Tibial artery (tissue), 4 donors: ENCODE measurements around the gene PDPK1.

Experiments used
- DNase-seq, 2 donors: peaks; one replicate each; pipeline ENCODE4 v3.0.0-alpha.2; 2019
- H3K27ac ChIP-seq, 2 donors: fragments of 200-600 bp; sonication (generic) in 1 of 2; 1 replicate in 1 of 2; 2 replicates in 1 of 2; pipeline ENCODE4 v1.5.1; 2018 to 2019; ENCODE audit warnings: mild to moderate bottlenecking in 1 of 2
- H3K27me3 ChIP-seq, 2 donors: fragments of 200-600 bp; sonication (generic) in 1 of 2; one replicate each; pipeline versions ENCODE4 v1.5.1 to v1.6.0; 2016 to 2019
- H3K36me3 ChIP-seq, 3 donors: fragments of 200-600 bp; sonication (generic) in 2 of 3; one replicate each; pipeline ENCODE4 v1.5.1; 2016 to 2019; ENCODE audit warnings: mild to moderate bottlenecking in 2 of 3
- H3K4me1 ChIP-seq, 4 donors: fragments of 200-600 bp; sonication (generic) in 2 of 4; 1 replicate in 3 of 4; 2 replicates in 1 of 4; pipeline ENCODE4 v1.5.1; 2016 to 2019
- H3K4me3 ChIP-seq, 2 donors: fragments of 200-600 bp; sonication (generic) in 1 of 2; 1 replicate in 1 of 2; 2 replicates in 1 of 2; pipeline ENCODE4 v1.5.1; 2018 to 2019; ENCODE audit warnings: mild to moderate bottlenecking in 2 of 2
- H3K9me3 ChIP-seq, 3 donors: fragments of 200-600 bp; sonication (generic) in 1 of 3; one replicate each; pipeline ENCODE4 v1.5.1; 2016 to 2019
- CTCF ChIP-seq, 2 experiments: fragments of 200-600 bp in 1 of 2; fragments of 450-650 bp in 1 of 2; IDR thresholded peaks; one replicate each; pipeline ENCODE4 v1.5.1; 2017 to 2019; ENCODE audit warnings: antibody characterized with exemption in 2 of 2, mild to moderate bottlenecking in 1 of 2, moderate library complexity in 1 of 2
- intact Hi-C: fragments of 100-400 bp; cut with DNase I; formaldehyde crosslinking; loops from one replicate; pipeline ENCODE4 v1.15.0; 2023; ENCODE audit warnings: low total_unique reads

PDPK1 gene

GRCh38 chr16:2527784-2528100 is 10.1 kb upstream of the PDPK1 start:
- H3K27me3 ChIP-seq = no peaks in the 10 kb centered on the region
- no peak for DNase-seq

GRCh38 chr16:2528161-2529060 is 9.4 kb upstream of the PDPK1 start:
- Histone ChIP-seq H3K4me1 (peaks cover 0 to 10% (median 7%) of the 10 kb centered on the region in 4 donors), H3K27me3 (no peaks in the 10 kb centered on the region), H3K36me3 (peaks cover 6 to 64% (median 35%) of the 10 kb centered on the region in 3 donors), H3K4me3 (no peak overlapping the region), H3K27ac (no peak overlapping the region), H3K9me3 (no peaks in the 10 kb centered on the region)
- TF ChIP-seq CTCF (IDR thresholded peaks at IDR 0.05) = no peak
- DNase-seq = no peak
- intact Hi-C loops = no loop called here

More at GRCh38 chr16:2527784-2528100, 10.1 kb upstream of the PDPK1 start:
- H3K27ac ChIP-seq = no peak overlapping the region
- H3K36me3 ChIP-seq = peaks cover 6 to 71% (median 37%) of the 10 kb centered on the region in 3 donors
- H3K9me3 ChIP-seq = no peaks in the 10 kb centered on the region
- intact Hi-C loops = no loop called here
- H3K4me3 ChIP-seq = no peak overlapping the region
- H3K4me1 ChIP-seq = peaks cover 0 to 8% (median 7%) of the 10 kb centered on the region in 4 donors
- no peak for TF ChIP-seq CTCF (IDR thresholded peaks at IDR 0.05)

- Histone ChIP-seq H3K9me3 (no peaks in the 10 kb centered on the region), H3K36me3 (peaks cover 6 to 55% (median 27%) of the 10 kb centered on the region in 3 donors), H3K4me3 (no peak overlapping the region), H3K4me1 (peaks cover 0 to 11% (median 7%) of the 10 kb centered on the region in 4 donors), H3K27me3 (no peaks in the 10 kb centered on the region), H3K27ac (no peak overlapping the region)
- intact Hi-C loops = no loop called here
- TF ChIP-seq CTCF (IDR thresholded peaks at IDR 0.05) = no peak
- no peak for DNase-seq
These were observed 8.5 kb upstream of the PDPK1 start for GRCh38 chr16:2529061-2529931.

GRCh38 chr16:2529961-2530628 is 7.7 kb upstream of the PDPK1 start:
- Histone ChIP-seq H3K27me3 (no peaks in the 10 kb centered on the region), H3K4me1 (peaks cover 0 to 11% (median 7%) of the 10 kb centered on the region in 4 donors), H3K27ac (no peak overlapping the region), H3K36me3 (peaks cover 6 to 47% (median 26%) of the 10 kb centered on the region in 3 donors), H3K9me3 (no peaks in the 10 kb centered on the region), H3K4me3 (no peak overlapping the region)
- no peak for DNase-seq
- intact Hi-C loops = no loop called here
- TF ChIP-seq CTCF (IDR thresholded peaks at IDR 0.05) = no peak

- H3K4me3 ChIP-seq = peak overlapping the region in 1 of 2 donors; percentile 84
- intact Hi-C loops = no loop called here
These were observed 7.0 kb upstream of the PDPK1 start for GRCh38 chr16:2530629-2531318.

More at GRCh38 chr16:2530629-2531318, 7.0 kb upstream of the PDPK1 start:
- Histone ChIP-seq H3K36me3 (peaks cover 6 to 42% (median 26%) of the 10 kb centered on the region in 3 donors), H3K27me3 (no peaks in the 10 kb centered on the region), H3K4me1 (peaks cover 0 to 11% (median 7%) of the 10 kb centered on the region in 4 donors), H3K27ac (peak overlapping the region; percentile 98 to 99), H3K9me3 (no peaks in the 10 kb centered on the region)
- no peak for TF ChIP-seq CTCF (IDR thresholded peaks at IDR 0.05)
- no peak for DNase-seq
